Stimulated activated CD8-positive, alpha-beta memory T cell treated with anti-CD3 and anti-CD28 coated beads, Interleukin-4, amount 100 ng/mL, for 48 hours (primary cell): ENCODE data around the gene MICAL3.

Experiments used
- DNase-seq: peaks from one replicate; pipeline ENCODE4 v3.0.0-alpha.2; 2020

MICAL3 gene

DNA sequence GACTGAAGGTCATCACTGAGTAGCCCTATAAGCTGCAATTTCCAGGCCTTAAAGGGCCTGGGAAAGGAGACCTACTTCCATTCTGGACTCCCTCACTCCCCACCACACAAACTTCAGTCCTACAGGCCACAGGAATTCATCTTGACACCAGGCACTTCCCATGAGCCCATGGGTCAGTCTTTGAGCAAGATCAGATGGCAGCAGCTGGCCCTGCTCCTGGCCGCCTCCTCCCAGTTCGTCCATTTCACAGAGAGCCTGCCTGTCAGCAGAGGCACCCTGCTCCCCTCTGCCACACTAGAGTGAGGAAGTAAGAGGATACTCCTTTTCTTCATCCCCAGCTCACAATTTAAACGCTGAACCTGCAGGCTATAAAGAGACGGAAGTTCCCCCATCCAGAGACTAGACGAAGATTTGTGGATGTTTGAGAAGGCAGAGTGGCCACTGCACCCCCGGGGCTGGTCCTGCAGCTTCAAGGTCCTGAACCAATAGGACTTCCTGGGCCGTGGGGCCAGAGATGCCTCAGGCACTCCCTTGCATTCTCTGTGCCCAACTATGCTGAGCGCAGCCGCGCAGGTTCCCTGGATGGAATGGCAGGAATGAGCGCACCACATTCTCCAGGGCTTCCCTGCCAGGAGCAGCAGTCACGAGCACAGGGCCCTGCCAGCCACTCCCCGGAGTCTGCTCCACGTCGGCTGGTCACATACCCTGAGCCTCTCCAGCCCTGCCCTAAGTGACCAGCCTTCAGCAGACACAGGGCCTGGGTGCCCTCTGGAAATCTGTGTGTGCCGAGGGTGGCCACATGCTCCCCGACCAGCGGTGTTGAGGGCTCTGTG is 216.6 kb downstream of the MICAL3 start:
- no peak for DNase-seq

- no peak for DNase-seq
Observed at GRCh38 chr22:17807086-17807485, 217.3 kb downstream of the MICAL3 start.

- DNase-seq, result no peak
Observed at GRCh38 chr22:17806437-17806836, 217.9 kb downstream of the MICAL3 start.

- no peak for DNase-seq
Observed at GRCh38 chr22:17804331-17805080, 219.9 kb downstream of the MICAL3 start.

GRCh38 chr22:17803609-17804270 is 220.6 kb downstream of the MICAL3 start:
- DNase-seq, result no peak

- DNase-seq, result no peak
Observed at GRCh38 chr22:17802822-17803221, 221.5 kb downstream of the MICAL3 start.

- no peak for DNase-seq
Observed at GRCh38 chr22:17802411-17802810, 221.9 kb downstream of the MICAL3 start.

DNA sequence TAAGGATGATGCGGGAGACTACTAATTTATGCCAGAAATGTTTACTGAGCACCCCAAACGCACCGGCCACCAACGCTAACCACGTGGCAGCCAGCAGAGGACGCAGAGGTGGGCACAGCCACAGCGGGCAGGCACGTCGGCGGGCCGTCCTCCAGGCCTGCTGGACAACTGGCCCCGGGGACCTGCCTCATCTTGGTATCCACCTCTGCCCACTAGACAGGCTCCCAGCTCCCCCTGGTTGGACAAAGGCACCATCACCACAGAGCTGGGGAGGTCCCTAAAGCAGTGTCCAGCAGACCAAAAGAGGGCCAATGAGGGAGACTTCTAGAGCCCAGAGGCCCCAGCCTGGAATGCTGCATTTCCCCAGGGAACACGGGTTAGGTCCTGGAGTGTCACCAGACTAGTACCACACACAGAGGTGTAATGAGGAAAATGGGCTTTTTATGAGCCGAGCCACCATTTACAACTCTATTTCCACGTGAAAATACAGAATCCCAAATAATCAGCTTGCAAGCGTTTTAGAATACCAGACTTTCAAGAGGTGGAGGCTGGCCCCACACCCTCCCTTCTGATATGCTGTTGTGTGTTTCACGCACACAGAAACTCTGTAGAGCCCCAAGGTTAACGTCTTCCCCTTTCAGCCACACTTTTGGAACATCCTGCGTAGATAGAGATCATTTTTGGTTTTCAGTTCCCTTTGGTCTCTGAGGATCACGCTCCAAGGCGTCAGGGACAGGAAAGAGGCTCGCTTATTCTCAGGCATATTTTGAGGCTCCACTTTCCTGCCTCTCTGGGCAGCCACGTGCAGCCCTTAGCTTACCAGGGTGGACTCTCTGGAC is 226.4 kb downstream of the MICAL3 start:
- DNase-seq, result no peak

- DNase-seq, result no peak
Observed at GRCh38 chr22:17796695-17797094, 227.7 kb downstream of the MICAL3 start.

GRCh38 chr22:17795661-17796548 is 228.5 kb downstream of the MICAL3 start:
- no peak for DNase-seq

DNA sequence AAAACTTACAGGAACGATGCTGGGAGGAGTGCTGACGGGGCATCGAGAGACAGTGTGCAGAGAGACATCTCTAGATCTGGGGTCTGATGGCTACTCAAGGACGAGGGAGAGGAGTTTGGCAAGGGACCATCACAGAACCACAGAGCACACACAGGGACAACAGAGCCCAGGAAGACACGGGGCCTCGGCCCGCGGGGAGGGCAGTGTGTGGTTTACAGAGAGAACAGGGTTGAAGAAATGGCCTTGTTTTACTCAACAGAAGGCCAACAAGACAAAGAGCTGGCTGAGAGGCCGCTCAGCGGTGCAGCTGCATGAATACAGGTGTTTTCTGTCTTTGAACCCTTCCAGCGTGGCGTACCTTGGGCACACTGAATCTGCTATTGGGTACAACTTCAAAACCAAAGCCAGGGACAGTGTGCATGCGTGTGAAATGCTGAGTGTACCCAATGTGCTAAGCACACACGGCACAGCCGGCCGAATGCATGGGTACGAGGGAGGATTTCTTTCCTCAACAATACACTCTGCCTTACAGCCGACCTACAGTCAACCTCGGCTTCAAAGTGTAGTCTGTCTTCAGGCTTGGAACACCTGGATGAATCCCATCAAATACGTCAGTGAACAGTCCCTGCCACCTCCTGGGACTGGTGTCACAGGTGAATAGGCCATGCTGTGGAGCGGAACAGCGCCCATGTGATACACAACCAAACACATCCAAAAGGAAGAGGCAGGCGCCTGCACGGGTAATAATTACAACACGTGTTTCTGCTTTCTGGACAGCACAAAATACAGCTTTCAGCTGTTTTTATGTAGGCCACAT is 229.4 kb downstream of the MICAL3 start:
- no peak for DNase-seq

GRCh38 chr22:17792854-17793434 is 231.4 kb downstream of the MICAL3 start:
- DNase-seq, result no peak

DNA sequence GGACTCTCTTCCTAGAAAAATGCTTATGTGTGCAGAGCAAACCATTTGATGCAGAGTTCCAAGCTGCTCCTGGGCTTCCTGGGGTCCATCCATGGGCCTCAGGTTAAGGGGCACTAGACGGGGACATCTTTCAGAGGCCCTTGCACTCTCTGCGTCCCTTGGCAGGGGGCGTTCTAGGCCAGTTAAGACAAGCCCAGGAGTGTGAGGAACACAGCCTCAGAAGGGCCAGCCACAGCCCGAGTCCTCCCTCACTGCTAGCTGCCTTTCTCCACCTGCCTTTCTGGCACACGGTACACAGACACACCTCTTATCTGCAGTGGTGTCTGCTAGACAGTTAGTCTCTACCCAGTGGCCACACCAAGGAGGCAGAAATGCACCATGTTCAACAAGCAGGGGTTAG is 232.1 kb downstream of the MICAL3 start:
- no peak for DNase-seq

DNA sequence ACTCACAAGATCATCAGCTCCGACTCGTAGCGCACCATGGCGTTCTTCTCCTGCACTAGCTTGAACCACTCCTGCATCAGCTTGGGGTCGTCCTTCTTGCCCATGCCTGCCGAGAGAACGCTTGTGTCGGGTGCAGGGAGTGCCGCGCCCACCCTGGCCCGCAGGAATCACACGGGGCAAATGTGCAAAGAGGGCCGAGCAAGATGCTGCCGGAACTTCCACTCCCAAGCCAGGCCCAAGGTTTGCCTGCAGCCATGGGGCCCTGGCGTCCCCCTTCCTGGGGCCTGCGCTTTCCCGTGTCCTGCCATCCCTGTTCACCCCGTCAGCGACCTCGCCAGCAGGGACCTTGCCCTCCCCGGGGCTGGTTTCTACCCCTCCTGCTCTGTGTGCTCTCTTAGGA is 233.2 kb downstream of the MICAL3 start:
- DNase-seq, result no peak

- no peak for DNase-seq
Observed at GRCh38 chr22:17789379-17790200, 234.8 kb downstream of the MICAL3 start.

- DNase-seq, result no peak
Observed at GRCh38 chr22:17788528-17789378, 235.6 kb downstream of the MICAL3 start.

DNA sequence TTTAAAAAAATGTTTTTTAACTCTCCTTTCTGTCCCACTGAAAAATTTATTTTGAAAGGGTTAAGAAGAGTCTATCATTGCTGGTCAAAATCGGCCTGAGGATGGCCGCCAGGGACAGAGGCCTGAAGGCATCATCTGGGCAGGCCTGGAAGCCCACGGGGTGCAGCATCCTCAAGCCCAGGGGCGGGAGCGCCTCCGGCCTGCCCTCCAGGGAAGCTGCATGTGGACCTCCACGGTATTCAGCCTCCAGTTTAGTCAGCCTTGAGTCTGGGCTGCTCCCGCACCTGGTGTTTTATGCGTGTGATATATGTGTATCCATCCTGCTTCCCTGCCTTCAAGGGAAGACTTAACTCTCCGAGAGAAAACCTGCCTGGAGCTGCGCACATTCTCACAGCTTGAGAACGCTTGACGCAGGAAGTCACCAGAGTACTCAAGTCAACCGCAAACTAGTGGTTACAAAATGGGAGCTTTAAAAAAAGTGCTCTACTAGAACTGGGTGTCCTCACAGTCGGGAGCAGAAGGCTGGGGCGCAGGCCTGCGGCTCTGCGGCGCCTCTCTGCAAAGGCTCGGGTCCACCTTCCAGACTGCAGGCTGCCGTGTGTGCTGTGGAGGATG is 236.5 kb downstream of the MICAL3 start:
- DNase-seq, result no peak

- DNase-seq, result no peak
Observed at GRCh38 chr22:17787241-17787640, 237.1 kb downstream of the MICAL3 start.
